SK-N-SH (cell line): ENCODE measurements around the gene SCAANT1. TPM values are rescaled to one million over a fixed set of nuclear protein-coding genes. Genes with fewer than 3 reads are reported as not detected.

Source experiments
- CTCF ChIA-PET: fragments of 300-600, 350-600 bp; formaldehyde crosslinking; extraction: SDS; loops from one replicate; lab custom pipeline; 2021; lab: Yijun Ruan, JAX
- POLR2A ChIA-PET: fragments of 350-600 bp; sonication (Branson Sonifier 250); formaldehyde crosslinking; extraction: SDS; loops from one replicate; lab custom pipeline; 2020; ENCODE audit warnings: antibody characterized with exemption, inconsistent platforms; lab: Yijun Ruan, JAX
- DNase-seq: peaks from one replicate; pipeline ENCODE4 v3.0.0; 2012
- H2AFZ ChIP-seq: fragments of 200-600 bp; sonication (generic); 2 replicates; pipeline ENCODE4 v1.8.1; 2016; ENCODE audit warnings: antibody characterized with exemption, mild to moderate bottlenecking, low read depth
- H3F3A ChIP-seq: fragments of 200-600 bp; sonication (generic); replicated peaks from 2 replicates; pipeline ENCODE3; 2016; ENCODE audit warnings: antibody characterized with exemption, mild to moderate bottlenecking; ENCODE audit not compliant: insufficient read depth
- H3K27ac ChIP-seq, 2 experiments: fragments of 200-500 bp in 1 of 2; fragments of 200-600 bp in 1 of 2; sonication (Bioruptor generic) in 1 of 2; sonication (generic), shearing (Covaris generic) in 1 of 2; 2 replicates each; pipeline versions ENCODE4 v1.5.1 to v1.6.1; 2014 to 2016; ENCODE audit warnings: low read depth in 2 of 2, inconsistent platforms in 1 of 2, low read length in 1 of 2, mild to moderate bottlenecking in 1 of 2, mixed read lengths in 1 of 2
- H3K27me3 ChIP-seq: fragments of 200-600 bp; sonication (generic), shearing (Covaris generic); 2 replicates; pipeline ENCODE4 v1.6.1; 2016; ENCODE audit warnings: mixed run types; ENCODE audit not compliant: insufficient read depth
- H3K36me3 ChIP-seq, 2 experiments: fragments of 200-500 bp in 1 of 2; fragments of 200-600 bp in 1 of 2; sonication (Bioruptor generic) in 1 of 2; sonication (generic) in 1 of 2; replicated peaks in 1 of 2; 2 replicates each; pipeline versions ENCODE3 to v1.5.1; 2014 to 2016; ENCODE audit warnings: low read length in 1 of 2, mild to moderate bottlenecking in 1 of 2; ENCODE audit not compliant: insufficient read depth in 2 of 2, control insufficient read depth in 1 of 2
- H3K4me1 ChIP-seq, 2 experiments: fragments of 200-500 bp in 1 of 2; fragments of 200-600 bp in 1 of 2; sonication (Bioruptor generic) in 1 of 2; sonication (generic), shearing (Covaris generic) in 1 of 2; 2 replicates each; pipeline versions ENCODE4 v1.5.1 to v1.6.1; 2014 to 2016; ENCODE audit warnings: low read depth in 1 of 2, low read length in 1 of 2, mixed run types in 1 of 2; ENCODE audit not compliant: insufficient read depth in 2 of 2, control insufficient read depth in 1 of 2
- H3K4me2 ChIP-seq: fragments of 200-600 bp; sonication (generic), shearing (Covaris generic); 2 replicates; pipeline ENCODE4 v1.6.1; 2017; ENCODE audit warnings: mixed run types
- H3K4me3 ChIP-seq, 2 experiments: fragments of 200-500 bp in 1 of 2; fragments of 200-600 bp in 1 of 2; sonication (Bioruptor generic) in 1 of 2; sonication (generic), shearing (Covaris generic) in 1 of 2; 2 replicates each; pipeline versions ENCODE4 v1.5.1 to v1.8.1; 2014 to 2016; ENCODE audit warnings: low read depth in 2 of 2, inconsistent platforms in 1 of 2, low read length in 1 of 2, mild to moderate bottlenecking in 1 of 2, mixed read lengths in 1 of 2, moderate library complexity in 1 of 2
- H3K79me2 ChIP-seq: fragments of 200-600 bp; sonication (generic); 2 replicates; pipeline ENCODE4 v1.8.1; 2017; ENCODE audit warnings: mild to moderate bottlenecking; ENCODE audit not compliant: insufficient read depth
- H3K9ac ChIP-seq: fragments of 200-600 bp; sonication (generic); 2 replicates; pipeline ENCODE4 v1.6.1; 2017; ENCODE audit warnings: mixed run types
- H3K9me2 ChIP-seq: fragments of 200-600 bp; sonication (generic); 2 replicates; pipeline ENCODE4 v1.6.1; 2017; ENCODE audit warnings: mixed run types
- H3K9me3 ChIP-seq: fragments of 200-600 bp; sonication (generic); 2 replicates; pipeline ENCODE4 v1.6.1; 2017; ENCODE audit warnings: mixed run types, mild to moderate bottlenecking, moderate library complexity
- H4K20me1 ChIP-seq: fragments of 200-600 bp; sonication (generic); 2 replicates; pipeline ENCODE4 v1.6.1; 2017; ENCODE audit warnings: mild to moderate bottlenecking, mixed run types; ENCODE audit not compliant: insufficient read depth
- ELF1 ChIP-seq: IDR thresholded peaks from 2 replicates; pipeline ENCODE4 v1.4.0; 2012
- EP300 ChIP-seq, 2 experiments: IDR thresholded peaks; 2 replicates each; pipeline versions ENCODE4 v1.4.0 to v1.6.1; 2012; ENCODE audit warnings: borderline replicate concordance in 1 of 2, low read depth in 1 of 2, low read length in 1 of 2
- FOSL2 ChIP-seq: IDR thresholded peaks from 2 replicates; pipeline ENCODE4 v1.4.0; 2012; ENCODE audit warnings: low read depth, mild to moderate bottlenecking, moderate library complexity, borderline replicate concordance
- GATA2 ChIP-seq: sonication (generic); formaldehyde crosslinking; IDR thresholded peaks from 2 replicates; pipeline ENCODE4 v1.5.0; 2020; ENCODE audit warnings: mild to moderate bottlenecking, missing genetic modification reagents
- JUND ChIP-seq: IDR thresholded peaks from 2 replicates; pipeline ENCODE4 v1.4.0; 2012
- RFX5 ChIP-seq: IDR thresholded peaks from 2 replicates; pipeline ENCODE4 v1.6.1; 2012; ENCODE audit warnings: mild to moderate bottlenecking, improper control_type of control experiment, low read length
- SMC3 ChIP-seq: IDR thresholded peaks from 2 replicates; pipeline ENCODE4 v1.6.1; 2012; ENCODE audit warnings: low read depth, low read length, improper control_type of control experiment
- TAF1 ChIP-seq: IDR thresholded peaks from 2 replicates; pipeline ENCODE4 v1.6.1; 2012; ENCODE audit warnings: low read depth, mild to moderate bottlenecking, low read length, moderate library complexity, borderline replicate concordance
- YY1 ChIP-seq: IDR thresholded peaks from 2 replicates; pipeline ENCODE4 v1.4.0; 2012; ENCODE audit warnings: low read depth, mild to moderate bottlenecking
- WGBS: methylation state at CpG from one replicate; pipeline ENCODE4 v1.1.6; 2017; ENCODE audit warnings: low lambda C conversion rate; 5-methylcytosine and 5-hydroxymethylcytosine counted together
- polyA plus RNA-seq, 3 experiments: library from polyadenylated mRNA; depleted of rRNA; stranded (reverse); fragments of >200 nt; gene quantifications; 2 replicates each; pipeline ENCODE4 v1.2.3, GENCODE V29; 2012
- TF ChIP-seq, protein P1 (sequence below): fragments of 200-600 bp; sonication (generic); IDR thresholded peaks from 2 replicates; pipeline ENCODE4 v1.6.1; 2017; ENCODE audit warnings: antibody characterized with exemption, mild to moderate bottlenecking, moderate library complexity

Gene SCAANT1
- polyA plus RNA-seq, 1 of the 3 experiments (the other 2 are of a cell fraction), result not detected

DNA sequence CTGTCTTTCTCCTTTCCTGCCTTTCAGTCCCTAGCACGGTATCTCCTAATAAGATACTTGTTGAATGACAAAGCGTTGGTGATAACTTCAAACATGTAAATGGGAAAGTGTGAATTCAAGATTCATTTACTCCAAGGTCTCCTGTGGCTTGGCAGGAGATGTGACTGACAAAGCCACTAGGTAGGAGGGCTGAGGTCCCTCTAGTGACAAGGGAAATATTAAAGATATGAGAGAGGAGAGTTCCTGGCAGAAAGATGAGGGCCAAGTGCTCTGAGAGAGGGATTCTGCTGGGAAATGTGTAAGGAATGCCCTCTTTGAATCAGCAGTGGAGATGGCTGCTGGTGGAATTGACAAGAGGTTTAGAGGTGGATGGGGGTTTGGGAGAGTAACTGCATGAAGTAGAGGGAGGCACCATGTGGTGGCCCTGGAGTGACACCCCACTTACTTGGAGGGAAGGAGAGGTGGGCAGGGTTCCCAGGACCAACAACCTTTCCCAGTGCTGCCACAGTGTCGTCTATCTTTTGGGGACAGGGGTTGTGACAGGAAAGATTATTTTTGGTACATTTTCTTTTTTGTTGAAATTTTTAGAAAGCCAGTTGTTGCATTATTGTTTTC lies 43.0 kb upstream of the SCAANT1 start:
- H3K4me1 ChIP-seq, result peaks cover 20 to 39% of the 10 kb centered on the region in 2 experiments
- H3K36me3 ChIP-seq, result peaks cover 0 to 5% of the 10 kb centered on the region in 2 experiments
- H2AFZ ChIP-seq, result no peak overlapping the region
- TF ChIP-seq YY1, result no peak
- no peak for TF ChIP-seq ELF1
- TF ChIP-seq GATA2 (CRISPR knock-in tag), result no peak
- TF ChIP-seq, protein P1, sequence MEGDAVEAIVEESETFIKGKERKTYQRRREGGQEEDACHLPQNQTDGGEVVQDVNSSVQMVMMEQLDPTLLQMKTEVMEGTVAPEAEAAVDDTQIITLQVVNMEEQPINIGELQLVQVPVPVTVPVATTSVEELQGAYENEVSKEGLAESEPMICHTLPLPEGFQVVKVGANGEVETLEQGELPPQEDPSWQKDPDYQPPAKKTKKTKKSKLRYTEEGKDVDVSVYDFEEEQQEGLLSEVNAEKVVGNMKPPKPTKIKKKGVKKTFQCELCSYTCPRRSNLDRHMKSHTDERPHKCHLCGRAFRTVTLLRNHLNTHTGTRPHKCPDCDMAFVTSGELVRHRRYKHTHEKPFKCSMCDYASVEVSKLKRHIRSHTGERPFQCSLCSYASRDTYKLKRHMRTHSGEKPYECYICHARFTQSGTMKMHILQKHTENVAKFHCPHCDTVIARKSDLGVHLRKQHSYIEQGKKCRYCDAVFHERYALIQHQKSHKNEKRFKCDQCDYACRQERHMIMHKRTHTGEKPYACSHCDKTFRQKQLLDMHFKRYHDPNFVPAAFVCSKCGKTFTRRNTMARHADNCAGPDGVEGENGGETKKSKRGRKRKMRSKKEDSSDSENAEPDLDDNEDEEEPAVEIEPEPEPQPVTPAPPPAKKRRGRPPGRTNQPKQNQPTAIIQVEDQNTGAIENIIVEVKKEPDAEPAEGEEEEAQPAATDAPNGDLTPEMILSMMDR, result no peak
- TF ChIP-seq FOSL2, result no peak
- TF ChIP-seq RFX5, result no peak
- peaks cover 25% of the 10 kb centered on the region for H3F3A ChIP-seq
- H3K9ac ChIP-seq, result no peak overlapping the region
- H3K27ac ChIP-seq, result no peak overlapping the region
- POLR2A ChIA-PET, result no interaction called here
- CTCF ChIA-PET, result no interaction called here
- no peak overlapping the region for H3K4me2 ChIP-seq
- no peaks in the 10 kb centered on the region for H3K27me3 ChIP-seq
- no peak for DNase-seq
- WGBS, result 99% methylated on average over 3 of the region's 3 CpGs
- no peak overlapping the region for H3K4me3 ChIP-seq
- H4K20me1 ChIP-seq, result peaks cover 12% of the 10 kb centered on the region
- H3K79me2 ChIP-seq, result peaks cover 44% of the 10 kb centered on the region
- H3K9me3 ChIP-seq, result no peaks in the 10 kb centered on the region
- no peaks in the 10 kb centered on the region for H3K9me2 ChIP-seq

DNA sequence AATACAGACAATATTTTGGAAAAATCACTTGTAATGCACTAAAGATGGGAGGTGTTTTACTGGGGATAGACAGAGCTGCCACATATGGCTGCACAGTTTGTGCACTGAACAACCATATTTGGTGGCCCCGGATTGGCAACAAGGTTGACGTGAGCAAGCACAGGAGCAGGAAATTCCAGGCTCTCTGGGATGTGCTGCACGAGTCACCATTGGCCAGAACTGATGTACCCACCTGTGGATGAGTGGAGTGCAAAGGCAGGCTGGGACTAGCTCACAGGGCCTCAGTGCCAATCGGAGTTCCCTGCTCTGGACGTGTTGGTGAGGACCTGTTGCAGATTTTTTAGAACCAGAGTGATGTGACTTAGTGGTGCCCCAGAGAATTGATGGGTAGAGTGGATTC lies 42.0 kb upstream of the SCAANT1 start:
- Histone ChIP-seq H3K79me2 (peaks cover 41% of the 10 kb centered on the region), H3K4me1 (peaks cover 17 to 46% of the 10 kb centered on the region in 2 experiments), H3K9ac (no peak overlapping the region), H3K27ac (no peak overlapping the region), H3K9me2 (no peaks in the 10 kb centered on the region), H3K4me2 (no peak overlapping the region), H3K36me3 (peaks cover 0 to 5% of the 10 kb centered on the region in 2 experiments), H3F3A (peaks cover 22% of the 10 kb centered on the region), H3K27me3 (no peaks in the 10 kb centered on the region), H4K20me1 (peaks cover 9% of the 10 kb centered on the region), H3K9me3 (no peaks in the 10 kb centered on the region), H3K4me3 (no peak overlapping the region), H2AFZ (no peak overlapping the region)
- no peak for DNase-seq
- peak; percentile 6; the same call in 1 of the 2 replicates for TF ChIP-seq JUND
- no peak for TF ChIP-seq EP300 (IDR thresholded peaks at IDR 0.05; ENCODE audit: borderline replicate concordance in 1 of 2, low read depth in 1 of 2, low read length in 1 of 2)
- ChIA-PET CTCF (interaction anchor here (1.2 kb wide), 1 partner anchor 40 kb away, joined by 4 read pairs; no protein-coding TSS in a partner anchor), POLR2A (no interaction called here)
- 72% methylated on average over 3 of the region's 5 CpGs for WGBS

DNA sequence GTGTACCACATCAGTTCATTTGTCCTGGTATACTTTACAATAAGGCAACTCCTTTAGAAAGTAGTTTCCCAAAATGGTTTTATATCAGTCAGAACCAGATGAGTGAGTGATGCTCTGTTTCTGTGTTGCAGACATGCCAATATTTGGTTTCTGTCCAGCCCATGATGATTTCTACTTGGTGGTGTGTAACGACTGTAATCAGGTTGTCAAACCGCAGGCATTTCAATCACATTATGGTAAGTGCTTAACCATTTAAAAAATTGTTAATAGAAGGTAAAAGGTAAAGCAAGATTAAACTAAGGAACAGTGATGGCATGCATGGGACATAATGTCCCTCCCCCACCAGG lies 40.0 kb upstream of the SCAANT1 start:
- Histone ChIP-seq H3K4me2 (no peak overlapping the region), H3K4me1 (peaks cover 8 to 35% of the 10 kb centered on the region in 2 experiments), H4K20me1 (peaks cover 7% of the 10 kb centered on the region; the same call in 1 of the 2 replicates), H3K9ac (no peak overlapping the region), H2AFZ (no peak overlapping the region), H3F3A (peaks cover 15% of the 10 kb centered on the region), H3K27me3 (no peaks in the 10 kb centered on the region), H3K79me2 (peaks cover 37% of the 10 kb centered on the region), H3K4me3 (no peak overlapping the region), H3K27ac (peak overlapping the region; percentile 64 to 69; a peak in 2 of 4 replicates), H3K36me3 (peaks cover 0 to 5% of the 10 kb centered on the region in 2 experiments), H3K9me2 (no peaks in the 10 kb centered on the region), H3K9me3 (no peaks in the 10 kb centered on the region)
- WGBS, result 38% methylated on average over 2 of the region's 2 CpGs
- POLR2A ChIA-PET, result no interaction called here
- TF ChIP-seq TAF1 (no peak), SMC3 (no peak)
- no peak for DNase-seq
- CTCF ChIA-PET, result interaction anchor here (1.0 to 1.6 kb wide), 2 partner anchors 9 to 41 kb away, joined by 4 to 5 read pairs; no protein-coding TSS in a partner anchor
